ENCODE results near the gene NEK10.

DNA sequence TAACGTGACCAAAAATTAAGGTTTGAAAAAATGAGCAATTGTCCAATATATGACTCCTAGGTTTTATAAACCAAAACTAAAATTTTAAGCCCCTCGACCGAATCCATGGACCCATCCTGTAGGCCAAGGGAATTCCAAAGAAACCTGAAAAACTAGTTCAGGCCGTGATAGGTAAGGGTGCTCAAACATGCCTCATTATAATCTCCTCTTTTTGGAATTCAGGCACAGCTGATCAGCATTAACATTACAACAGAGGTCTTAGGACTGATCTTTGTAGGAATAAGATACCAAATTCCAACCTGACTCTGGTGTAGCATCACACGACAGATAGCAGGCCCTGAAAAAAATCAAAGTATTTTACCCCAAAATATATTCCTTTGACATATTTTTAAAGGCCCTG lies 155.7 kb downstream of the NEK10 start:
- TF ChIP-seq, protein P1, sequence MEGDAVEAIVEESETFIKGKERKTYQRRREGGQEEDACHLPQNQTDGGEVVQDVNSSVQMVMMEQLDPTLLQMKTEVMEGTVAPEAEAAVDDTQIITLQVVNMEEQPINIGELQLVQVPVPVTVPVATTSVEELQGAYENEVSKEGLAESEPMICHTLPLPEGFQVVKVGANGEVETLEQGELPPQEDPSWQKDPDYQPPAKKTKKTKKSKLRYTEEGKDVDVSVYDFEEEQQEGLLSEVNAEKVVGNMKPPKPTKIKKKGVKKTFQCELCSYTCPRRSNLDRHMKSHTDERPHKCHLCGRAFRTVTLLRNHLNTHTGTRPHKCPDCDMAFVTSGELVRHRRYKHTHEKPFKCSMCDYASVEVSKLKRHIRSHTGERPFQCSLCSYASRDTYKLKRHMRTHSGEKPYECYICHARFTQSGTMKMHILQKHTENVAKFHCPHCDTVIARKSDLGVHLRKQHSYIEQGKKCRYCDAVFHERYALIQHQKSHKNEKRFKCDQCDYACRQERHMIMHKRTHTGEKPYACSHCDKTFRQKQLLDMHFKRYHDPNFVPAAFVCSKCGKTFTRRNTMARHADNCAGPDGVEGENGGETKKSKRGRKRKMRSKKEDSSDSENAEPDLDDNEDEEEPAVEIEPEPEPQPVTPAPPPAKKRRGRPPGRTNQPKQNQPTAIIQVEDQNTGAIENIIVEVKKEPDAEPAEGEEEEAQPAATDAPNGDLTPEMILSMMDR (IDR thresholded peaks at IDR 0.05), result no peak
- TF ChIP-seq POLR2A (IDR thresholded peaks at IDR 0.05), result no peak
